B cell (primary cell): ENCODE results near the gene ADRA1B.

Experiments
- EZH2 ChIP-seq: IDR thresholded peaks from 2 replicates; pipeline ENCODE4 v1.6.1; 2012; ENCODE audit warnings: borderline replicate concordance, low read depth, mild to moderate bottlenecking, moderate library complexity, low read length; ENCODE audit not compliant: insufficient read depth, poor library complexity, severe bottlenecking
- TF ChIP-seq, protein P1 (sequence below): fragments of 200-600 bp; IDR thresholded peaks from one replicate; pipeline ENCODE4 v1.8.0; 2022; ENCODE audit warnings: antibody characterized with exemption, mild to moderate bottlenecking

DNA sequence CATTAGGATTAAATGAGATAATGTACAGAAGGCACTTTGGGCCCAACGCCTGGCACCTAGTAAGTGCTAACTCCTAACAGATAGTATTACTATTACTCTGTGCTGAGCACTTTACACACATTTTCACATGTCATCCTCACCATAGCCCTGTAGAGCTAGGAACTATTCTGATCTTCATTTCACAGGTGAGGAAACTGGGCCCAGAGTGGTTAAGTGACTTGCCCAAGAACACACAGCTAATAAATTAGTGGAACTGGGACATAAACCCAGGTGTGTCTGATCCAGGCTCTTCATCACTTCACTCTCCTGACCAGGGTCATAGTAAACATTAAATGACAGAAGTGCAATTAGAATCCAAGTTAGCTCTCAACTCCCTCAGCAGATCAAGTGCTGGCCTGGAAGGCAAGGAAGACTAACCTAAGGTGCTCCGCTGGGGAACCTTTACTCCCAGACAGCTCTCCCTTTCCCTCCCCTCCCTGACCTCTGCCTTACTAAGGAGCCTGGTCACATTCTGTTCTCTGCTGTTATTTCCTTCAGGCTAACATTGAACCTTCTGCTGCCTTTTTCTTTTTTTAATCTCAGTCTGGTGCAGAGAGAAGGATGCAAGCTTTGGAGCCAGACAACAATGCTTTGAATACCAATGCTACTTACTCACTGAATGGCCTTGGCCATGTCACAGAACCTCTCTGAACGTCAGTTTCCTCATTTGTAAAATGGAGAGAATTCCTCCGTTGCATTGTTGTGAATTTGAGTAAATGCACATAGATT lies 4.1 kb upstream of the ADRA1B start:
- TF ChIP-seq, protein P1, sequence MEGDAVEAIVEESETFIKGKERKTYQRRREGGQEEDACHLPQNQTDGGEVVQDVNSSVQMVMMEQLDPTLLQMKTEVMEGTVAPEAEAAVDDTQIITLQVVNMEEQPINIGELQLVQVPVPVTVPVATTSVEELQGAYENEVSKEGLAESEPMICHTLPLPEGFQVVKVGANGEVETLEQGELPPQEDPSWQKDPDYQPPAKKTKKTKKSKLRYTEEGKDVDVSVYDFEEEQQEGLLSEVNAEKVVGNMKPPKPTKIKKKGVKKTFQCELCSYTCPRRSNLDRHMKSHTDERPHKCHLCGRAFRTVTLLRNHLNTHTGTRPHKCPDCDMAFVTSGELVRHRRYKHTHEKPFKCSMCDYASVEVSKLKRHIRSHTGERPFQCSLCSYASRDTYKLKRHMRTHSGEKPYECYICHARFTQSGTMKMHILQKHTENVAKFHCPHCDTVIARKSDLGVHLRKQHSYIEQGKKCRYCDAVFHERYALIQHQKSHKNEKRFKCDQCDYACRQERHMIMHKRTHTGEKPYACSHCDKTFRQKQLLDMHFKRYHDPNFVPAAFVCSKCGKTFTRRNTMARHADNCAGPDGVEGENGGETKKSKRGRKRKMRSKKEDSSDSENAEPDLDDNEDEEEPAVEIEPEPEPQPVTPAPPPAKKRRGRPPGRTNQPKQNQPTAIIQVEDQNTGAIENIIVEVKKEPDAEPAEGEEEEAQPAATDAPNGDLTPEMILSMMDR = no peak
- TF ChIP-seq EZH2 = no peak
